GM20000 (cell line): ENCODE measurements around the gene SWT1.

ENCODE experiments used
- DNase-seq: peaks from one replicate; pipeline ENCODE4 v3.0.0; 2012; ENCODE audit warnings: low spot score
- CTCF ChIP-seq: IDR thresholded peaks from 2 replicates; pipeline ENCODE4 v1.5.1; 2012; ENCODE audit warnings: mild to moderate bottlenecking, control low read depth; ENCODE audit errors: extremely low read depth, missing control alignments

SWT1 gene

GRCh38 chr1:185281245-185281644 lies 124.3 kb downstream of the SWT1 start:
- TF ChIP-seq CTCF: no peak
- peak; percentile 19 for DNase-seq

GRCh38 chr1:185284116-185284515 lies 127.1 kb downstream of the SWT1 start:
- TF ChIP-seq CTCF: no peak
- DNase-seq: no peak

GRCh38 chr1:185284533-185285276 lies 127.7 kb downstream of the SWT1 start:
- DNase-seq: no peak
- no peak for TF ChIP-seq CTCF

GRCh38 chr1:185287451-185287850 lies 130.5 kb downstream of the SWT1 start:
- no peak for TF ChIP-seq CTCF
- no peak for DNase-seq

GRCh38 chr1:185288435-185288834 lies 131.5 kb downstream of the SWT1 start:
- no peak for DNase-seq
- TF ChIP-seq CTCF: no peak

GRCh38 chr1:185289880-185290279 lies 132.9 kb downstream of the SWT1 start:
- no peak for DNase-seq
- no peak for TF ChIP-seq CTCF

GRCh38 chr1:185291159-185291558 lies 134.2 kb downstream of the SWT1 start:
- no peak for DNase-seq
- TF ChIP-seq CTCF: no peak
